ENCODE measurements around the gene EYA2.

Gene EYA2

GRCh38 chr20:47127546-47127945 is 232.9 kb downstream of the EYA2 start:
- TF ChIP-seq CTCF (IDR thresholded peaks at IDR 0.05), result no peak

GRCh38 chr20:47127999-47128398 is 233.4 kb downstream of the EYA2 start:
- TF ChIP-seq CTCF (IDR thresholded peaks at IDR 0.05), result no peak

- TF ChIP-seq CTCF (IDR thresholded peaks at IDR 0.05), result no peak
Measured at GRCh38 chr20:47129306-47129705, 234.7 kb downstream of the EYA2 start.

- no peak for TF ChIP-seq CTCF (IDR thresholded peaks at IDR 0.05)
Measured at GRCh38 chr20:47133809-47134456, 239.3 kb downstream of the EYA2 start.

GRCh38 chr20:47136782-47137181 is 242.1 kb downstream of the EYA2 start:
- TF ChIP-seq CTCF (IDR thresholded peaks at IDR 0.05), result no peak

GRCh38 chr20:47137231-47137870 is 242.7 kb downstream of the EYA2 start:
- TF ChIP-seq CTCF (IDR thresholded peaks at IDR 0.05), result no peak

- no peak for TF ChIP-seq CTCF (IDR thresholded peaks at IDR 0.05)
Measured at GRCh38 chr20:47139934-47140535, 245.4 kb downstream of the EYA2 start.

All from LNCAP (cell line).